SK-N-SH treated with all-trans-retinoic acid at 6 μM for 48 hours (cell line): Measurements from ENCODE around the gene GPHA2.

Experiments used
- ATAC-seq: fragments of 200-7000 bp; cut with Tn5 transposase; 3 replicates; pipeline ENCODE4 v1.9.1; 2020; ENCODE audit warnings: mild to moderate bottlenecking, moderate library complexity
- BACH2 ChIP-seq: fragments of 250-450 bp; sonication (Bioruptor Pico); IDR thresholded peaks from 2 replicates; pipeline ENCODE4 v1.9.0; 2021; ENCODE audit warnings: mild to moderate bottlenecking, borderline replicate concordance
- CSDC2 ChIP-seq: fragments of 250-450 bp; sonication (Bioruptor Pico); IDR thresholded peaks from 2 replicates; pipeline ENCODE4 v1.5.0; 2020; ENCODE audit warnings: mild to moderate bottlenecking, moderate library complexity
- GLIS3 ChIP-seq: fragments of 250-450 bp; sonication (Bioruptor Pico); IDR thresholded peaks from 2 replicates; pipeline ENCODE4 v1.5.0; 2020; ENCODE audit warnings: mild to moderate bottlenecking, moderate library complexity
- ISL1 ChIP-seq: fragments of 250-450 bp; sonication (Bioruptor Pico); IDR thresholded peaks from 2 replicates; pipeline ENCODE4 v2.1.2; 2022; ENCODE audit warnings: mild to moderate bottlenecking, moderate library complexity
- OSR1 ChIP-seq: fragments of 250-450 bp; sonication (Bioruptor Pico); IDR thresholded peaks from 2 replicates; pipeline ENCODE4 v1.8.0; 2022; ENCODE audit warnings: moderate library complexity, mild to moderate bottlenecking, inconsistent platforms
- PPARA ChIP-seq: fragments of 250-450 bp; sonication (Bioruptor Pico); IDR thresholded peaks from 2 replicates; pipeline ENCODE4 v1.5.0; 2020; ENCODE audit warnings: mild to moderate bottlenecking, borderline replicate concordance
- SNAI2 ChIP-seq: fragments of 250-450 bp; sonication (Bioruptor Pico); IDR thresholded peaks from 2 replicates; pipeline ENCODE4 v1.5.0; 2020; ENCODE audit warnings: mild to moderate bottlenecking, moderate library complexity
- TCF4 ChIP-seq: fragments of 250-450 bp; sonication (Bioruptor Pico); IDR thresholded peaks from 2 replicates; pipeline ENCODE4 v1.8.0; 2021; ENCODE audit warnings: mild to moderate bottlenecking, moderate library complexity, borderline replicate concordance
- TOX ChIP-seq: fragments of 250-450 bp; sonication (Bioruptor Pico); IDR thresholded peaks from 2 replicates; pipeline ENCODE4 v1.8.0; 2021; ENCODE audit warnings: mild to moderate bottlenecking, moderate library complexity, borderline replicate concordance
- ZFP3 ChIP-seq: fragments of 250-450 bp; sonication (Bioruptor Pico); IDR thresholded peaks from 2 replicates; pipeline ENCODE4 v1.5.0; 2020; ENCODE audit warnings: mild to moderate bottlenecking, moderate library complexity
- ZFP30 ChIP-seq: fragments of 450-650 bp; formaldehyde crosslinking; IDR thresholded peaks from 2 replicates; pipeline ENCODE4 v1.5.0; 2022; ENCODE audit warnings: mild to moderate bottlenecking, moderate library complexity
- ZNF565 ChIP-seq: fragments of 450-650 bp; formaldehyde crosslinking; conservative IDR thresholded peaks from 2 replicates; pipeline ENCODE4 v1.5.0; 2020; ENCODE audit warnings: low read depth, mild to moderate bottlenecking, moderate library complexity
- ZNF70 ChIP-seq: fragments of 450-650 bp; formaldehyde crosslinking; IDR thresholded peaks from 2 replicates; pipeline ENCODE4 v1.5.0; 2020; ENCODE audit warnings: mild to moderate bottlenecking, moderate library complexity
- ZNF8 ChIP-seq: fragments of 450-650 bp; formaldehyde crosslinking; IDR thresholded peaks from 2 replicates; pipeline ENCODE4 v1.5.0; 2020; ENCODE audit warnings: mild to moderate bottlenecking, moderate library complexity
- TF ChIP-seq, protein P1 (sequence below): fragments of 250-450 bp; sonication (Bioruptor Pico); IDR thresholded peaks from 2 replicates; pipeline ENCODE4 v1.5.1; 2021; ENCODE audit warnings: mild to moderate bottlenecking, moderate library complexity
- TF ChIP-seq, protein P2 (sequence below): fragments of 250-450 bp; sonication (Bioruptor Pico); IDR thresholded peaks from 2 replicates; pipeline ENCODE4 v1.8.0; 2020; ENCODE audit warnings: mild to moderate bottlenecking, moderate library complexity, borderline replicate concordance
- TF ChIP-seq, protein P3 (sequence below): fragments of 250-450 bp; sonication (Bioruptor Pico); IDR thresholded peaks from 2 replicates; pipeline ENCODE4 v1.8.0; 2021; ENCODE audit warnings: low read depth, mild to moderate bottlenecking, moderate library complexity, borderline replicate concordance
- TF ChIP-seq, protein P4 (sequence below): fragments of 250-450 bp; sonication (Bioruptor Pico); IDR thresholded peaks from 2 replicates; pipeline ENCODE4 v1.5.1; 2020; ENCODE audit warnings: low read depth, mild to moderate bottlenecking, moderate library complexity

Gene GPHA2

DNA sequence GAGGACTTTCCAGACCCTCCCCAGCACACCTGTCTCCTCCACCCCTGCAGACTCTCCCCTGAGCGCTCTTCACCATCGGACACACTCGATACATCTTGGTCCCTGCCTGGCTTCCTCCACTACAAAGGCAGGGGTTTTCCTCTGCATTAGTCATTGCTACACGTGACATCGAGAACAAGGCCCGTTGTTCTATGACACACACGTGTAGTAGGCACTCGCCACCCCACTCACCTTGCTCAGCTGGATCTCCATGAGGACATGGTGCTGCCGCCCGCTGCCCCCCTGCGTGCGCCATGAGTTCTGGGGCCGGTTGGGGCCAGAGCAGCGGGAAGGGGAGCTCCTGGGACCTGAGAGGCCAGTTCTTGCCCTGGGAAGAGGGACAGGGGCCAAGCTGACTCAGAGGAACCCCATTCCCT is 35.4 kb downstream of the GPHA2 start (continued):
- TF ChIP-seq, protein P1, sequence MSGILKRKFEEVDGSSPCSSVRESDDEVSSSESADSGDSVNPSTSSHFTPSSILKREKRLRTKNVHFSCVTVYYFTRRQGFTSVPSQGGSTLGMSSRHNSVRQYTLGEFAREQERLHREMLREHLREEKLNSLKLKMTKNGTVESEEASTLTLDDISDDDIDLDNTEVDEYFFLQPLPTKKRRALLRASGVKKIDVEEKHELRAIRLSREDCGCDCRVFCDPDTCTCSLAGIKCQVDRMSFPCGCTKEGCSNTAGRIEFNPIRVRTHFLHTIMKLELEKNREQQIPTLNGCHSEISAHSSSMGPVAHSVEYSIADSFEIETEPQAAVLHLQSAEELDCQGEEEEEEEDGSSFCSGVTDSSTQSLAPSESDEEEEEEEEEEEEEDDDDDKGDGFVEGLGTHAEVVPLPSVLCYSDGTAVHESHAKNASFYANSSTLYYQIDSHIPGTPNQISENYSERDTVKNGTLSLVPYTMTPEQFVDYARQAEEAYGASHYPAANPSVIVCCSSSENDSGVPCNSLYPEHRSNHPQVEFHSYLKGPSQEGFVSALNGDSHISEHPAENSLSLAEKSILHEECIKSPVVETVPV (CRISPR knock-in tag) = no peak
- TF ChIP-seq TOX (CRISPR knock-in tag) = no peak
- TF ChIP-seq, protein P2, sequence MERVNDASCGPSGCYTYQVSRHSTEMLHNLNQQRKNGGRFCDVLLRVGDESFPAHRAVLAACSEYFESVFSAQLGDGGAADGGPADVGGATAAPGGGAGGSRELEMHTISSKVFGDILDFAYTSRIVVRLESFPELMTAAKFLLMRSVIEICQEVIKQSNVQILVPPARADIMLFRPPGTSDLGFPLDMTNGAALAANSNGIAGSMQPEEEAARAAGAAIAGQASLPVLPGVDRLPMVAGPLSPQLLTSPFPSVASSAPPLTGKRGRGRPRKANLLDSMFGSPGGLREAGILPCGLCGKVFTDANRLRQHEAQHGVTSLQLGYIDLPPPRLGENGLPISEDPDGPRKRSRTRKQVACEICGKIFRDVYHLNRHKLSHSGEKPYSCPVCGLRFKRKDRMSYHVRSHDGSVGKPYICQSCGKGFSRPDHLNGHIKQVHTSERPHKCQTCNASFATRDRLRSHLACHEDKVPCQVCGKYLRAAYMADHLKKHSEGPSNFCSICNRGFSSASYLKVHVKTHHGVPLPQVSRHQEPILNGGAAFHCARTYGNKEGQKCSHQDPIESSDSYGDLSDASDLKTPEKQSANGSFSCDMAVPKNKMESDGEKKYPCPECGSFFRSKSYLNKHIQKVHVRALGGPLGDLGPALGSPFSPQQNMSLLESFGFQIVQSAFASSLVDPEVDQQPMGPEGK = no peak
- TF ChIP-seq CSDC2 (CRISPR knock-in tag) = no peak
- TF ChIP-seq ZNF8 = no peak
- TF ChIP-seq GLIS3 (CRISPR knock-in tag) = no peak
- no peak for TF ChIP-seq ISL1 (CRISPR knock-in tag)
- TF ChIP-seq OSR1 (CRISPR knock-in tag) = no peak
- no peak for TF ChIP-seq PPARA (CRISPR knock-in tag)
- no peak for TF ChIP-seq ZNF70 (CRISPR knock-in tag)

DNA sequence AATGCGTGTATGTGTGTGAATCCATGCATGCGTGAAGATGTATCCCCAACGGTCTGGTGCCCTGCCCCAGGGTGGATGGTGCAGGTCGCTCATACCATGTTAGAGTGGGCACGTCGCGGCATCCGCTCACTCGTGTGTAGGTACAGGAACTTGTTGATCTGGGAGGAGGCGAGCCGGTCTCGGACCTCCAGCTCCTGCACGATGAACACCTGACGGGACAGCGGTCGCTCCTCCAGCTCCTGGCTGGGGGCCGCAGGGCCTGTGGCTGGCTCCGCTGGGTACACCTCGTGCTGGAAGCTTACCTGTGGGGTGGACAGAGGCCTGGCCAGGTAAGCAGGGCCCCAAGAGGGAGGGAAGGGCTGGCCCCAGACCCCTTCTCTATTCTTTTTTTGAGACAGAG is 37.2 kb downstream of the GPHA2 start:
- no peak for ATAC-seq

DNA sequence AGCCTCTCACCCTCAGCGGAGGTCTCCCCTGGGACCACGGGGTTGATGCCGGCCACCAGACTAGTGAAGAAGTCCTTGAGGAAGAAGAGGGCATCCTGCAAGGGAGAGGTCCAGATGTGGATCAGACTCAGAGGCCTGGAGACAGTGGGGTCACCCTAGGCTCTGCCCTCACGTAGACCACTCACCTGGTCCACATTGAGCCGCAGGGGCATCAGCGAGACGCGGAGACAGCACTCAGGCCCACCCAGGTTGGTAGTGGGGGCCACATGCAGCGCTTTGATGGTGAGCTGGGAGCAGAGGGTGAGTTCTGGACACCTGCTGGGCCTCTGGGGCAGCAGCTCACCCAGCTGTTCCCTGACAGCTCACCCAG is 37.6 kb downstream of the GPHA2 start:
- no peak for TF ChIP-seq OSR1 (CRISPR knock-in tag)
- TF ChIP-seq GLIS3 (CRISPR knock-in tag) = no peak
- no peak for TF ChIP-seq TOX (CRISPR knock-in tag)
- TF ChIP-seq, protein P2 = no peak
- no peak for TF ChIP-seq ZNF70 (CRISPR knock-in tag)
- TF ChIP-seq BACH2 (CRISPR knock-in tag) = no peak
- no peak for TF ChIP-seq TCF4
- no peak for TF ChIP-seq SNAI2 (CRISPR knock-in tag)
- no peak for TF ChIP-seq ZFP3 (CRISPR knock-in tag)
- TF ChIP-seq ZFP30 (CRISPR knock-in tag) = no peak
- TF ChIP-seq ISL1 (CRISPR knock-in tag) = no peak
- no peak for TF ChIP-seq ZNF8
- no peak for TF ChIP-seq CSDC2 (CRISPR knock-in tag)
- TF ChIP-seq, protein P3, sequence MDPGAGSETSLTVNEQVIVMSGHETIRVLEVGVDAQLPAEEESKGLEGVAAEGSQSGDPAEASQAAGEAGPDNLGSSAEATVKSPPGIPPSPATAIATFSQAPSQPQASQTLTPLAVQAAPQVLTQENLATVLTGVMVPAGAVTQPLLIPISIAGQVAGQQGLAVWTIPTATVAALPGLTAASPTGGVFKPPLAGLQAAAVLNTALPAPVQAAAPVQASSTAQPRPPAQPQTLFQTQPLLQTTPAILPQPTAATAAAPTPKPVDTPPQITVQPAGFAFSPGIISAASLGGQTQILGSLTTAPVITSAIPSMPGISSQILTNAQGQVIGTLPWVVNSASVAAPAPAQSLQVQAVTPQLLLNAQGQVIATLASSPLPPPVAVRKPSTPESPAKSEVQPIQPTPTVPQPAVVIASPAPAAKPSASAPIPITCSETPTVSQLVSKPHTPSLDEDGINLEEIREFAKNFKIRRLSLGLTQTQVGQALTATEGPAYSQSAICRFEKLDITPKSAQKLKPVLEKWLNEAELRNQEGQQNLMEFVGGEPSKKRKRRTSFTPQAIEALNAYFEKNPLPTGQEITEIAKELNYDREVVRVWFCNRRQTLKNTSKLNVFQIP (CRISPR knock-in tag) = no peak
- no peak for ATAC-seq

More for the DNA sequence above, 37.2 kb downstream of the GPHA2 start:
- TF ChIP-seq PPARA (CRISPR knock-in tag) (no peak), OSR1 (CRISPR knock-in tag) (no peak), ZFP3 (CRISPR knock-in tag) (no peak), ISL1 (CRISPR knock-in tag) (no peak), ZNF565 (CRISPR knock-in tag) (no peak)
- TF ChIP-seq, protein P4, sequence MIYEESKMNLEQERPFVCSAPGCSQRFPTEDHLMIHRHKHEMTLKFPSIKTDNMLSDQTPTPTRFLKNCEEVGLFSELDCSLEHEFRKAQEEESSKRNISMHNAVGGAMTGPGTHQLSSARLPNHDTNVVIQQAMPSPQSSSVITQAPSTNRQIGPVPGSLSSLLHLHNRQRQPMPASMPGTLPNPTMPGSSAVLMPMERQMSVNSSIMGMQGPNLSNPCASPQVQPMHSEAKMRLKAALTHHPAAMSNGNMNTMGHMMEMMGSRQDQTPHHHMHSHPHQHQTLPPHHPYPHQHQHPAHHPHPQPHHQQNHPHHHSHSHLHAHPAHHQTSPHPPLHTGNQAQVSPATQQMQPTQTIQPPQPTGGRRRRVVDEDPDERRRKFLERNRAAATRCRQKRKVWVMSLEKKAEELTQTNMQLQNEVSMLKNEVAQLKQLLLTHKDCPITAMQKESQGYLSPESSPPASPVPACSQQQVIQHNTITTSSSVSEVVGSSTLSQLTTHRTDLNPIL (CRISPR knock-in tag) = no peak
- TF ChIP-seq, protein P1 (CRISPR knock-in tag) = no peak
- TF ChIP-seq, protein P3 (CRISPR knock-in tag) = no peak
